HL-60 (cell line): ENCODE data around the gene DPH1.

ENCODE experiments used
- GABPA ChIP-seq: IDR thresholded peaks from 2 replicates; pipeline ENCODE4 v1.6.1; 2012; ENCODE audit warnings: low read depth
- POLR2AphosphoS5 ChIP-seq: IDR thresholded peaks from 2 replicates; pipeline ENCODE4 v1.6.1; 2012; ENCODE audit warnings: low read depth
- TF ChIP-seq, protein P1 (sequence below): IDR thresholded peaks from one replicate; pipeline ENCODE4 v1.5.1; 2011; ENCODE audit warnings: low read length, control low read depth, inconsistent platforms; ENCODE audit not compliant: insufficient read depth
- TF ChIP-seq, protein P2 (sequence below): IDR thresholded peaks from 2 replicates; pipeline ENCODE4 v1.6.1; 2012; ENCODE audit warnings: low read depth; ENCODE audit not compliant: insufficient replicate concordance

DNA sequence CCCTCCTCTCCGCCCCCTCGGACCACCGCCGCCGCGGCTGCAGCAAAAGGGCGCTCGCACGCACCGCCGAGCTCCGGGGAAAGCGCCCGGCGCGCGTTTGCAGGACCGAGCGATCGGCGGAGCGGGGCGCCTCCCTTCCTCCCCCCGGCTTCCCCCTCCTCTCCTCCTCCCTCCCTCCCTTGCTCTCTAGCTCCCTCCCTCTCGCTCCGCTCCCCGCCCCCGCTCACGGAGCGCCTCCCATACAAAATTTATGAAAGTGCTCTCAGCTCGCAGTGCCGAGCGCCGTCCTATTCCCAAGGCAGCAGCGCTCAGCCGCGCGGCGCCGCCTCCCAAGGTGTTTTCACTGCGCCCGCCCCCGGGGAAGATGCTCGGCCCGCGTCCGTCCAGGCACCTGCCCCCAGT is 4.7 kb upstream of the DPH1 start, which contains the start of gene RTN4RL1:
- TF ChIP-seq GABPA (no peak), POLR2AphosphoS5 (no peak)
- TF ChIP-seq, protein P1, sequence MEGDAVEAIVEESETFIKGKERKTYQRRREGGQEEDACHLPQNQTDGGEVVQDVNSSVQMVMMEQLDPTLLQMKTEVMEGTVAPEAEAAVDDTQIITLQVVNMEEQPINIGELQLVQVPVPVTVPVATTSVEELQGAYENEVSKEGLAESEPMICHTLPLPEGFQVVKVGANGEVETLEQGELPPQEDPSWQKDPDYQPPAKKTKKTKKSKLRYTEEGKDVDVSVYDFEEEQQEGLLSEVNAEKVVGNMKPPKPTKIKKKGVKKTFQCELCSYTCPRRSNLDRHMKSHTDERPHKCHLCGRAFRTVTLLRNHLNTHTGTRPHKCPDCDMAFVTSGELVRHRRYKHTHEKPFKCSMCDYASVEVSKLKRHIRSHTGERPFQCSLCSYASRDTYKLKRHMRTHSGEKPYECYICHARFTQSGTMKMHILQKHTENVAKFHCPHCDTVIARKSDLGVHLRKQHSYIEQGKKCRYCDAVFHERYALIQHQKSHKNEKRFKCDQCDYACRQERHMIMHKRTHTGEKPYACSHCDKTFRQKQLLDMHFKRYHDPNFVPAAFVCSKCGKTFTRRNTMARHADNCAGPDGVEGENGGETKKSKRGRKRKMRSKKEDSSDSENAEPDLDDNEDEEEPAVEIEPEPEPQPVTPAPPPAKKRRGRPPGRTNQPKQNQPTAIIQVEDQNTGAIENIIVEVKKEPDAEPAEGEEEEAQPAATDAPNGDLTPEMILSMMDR: no peak
- TF ChIP-seq, protein P2, sequence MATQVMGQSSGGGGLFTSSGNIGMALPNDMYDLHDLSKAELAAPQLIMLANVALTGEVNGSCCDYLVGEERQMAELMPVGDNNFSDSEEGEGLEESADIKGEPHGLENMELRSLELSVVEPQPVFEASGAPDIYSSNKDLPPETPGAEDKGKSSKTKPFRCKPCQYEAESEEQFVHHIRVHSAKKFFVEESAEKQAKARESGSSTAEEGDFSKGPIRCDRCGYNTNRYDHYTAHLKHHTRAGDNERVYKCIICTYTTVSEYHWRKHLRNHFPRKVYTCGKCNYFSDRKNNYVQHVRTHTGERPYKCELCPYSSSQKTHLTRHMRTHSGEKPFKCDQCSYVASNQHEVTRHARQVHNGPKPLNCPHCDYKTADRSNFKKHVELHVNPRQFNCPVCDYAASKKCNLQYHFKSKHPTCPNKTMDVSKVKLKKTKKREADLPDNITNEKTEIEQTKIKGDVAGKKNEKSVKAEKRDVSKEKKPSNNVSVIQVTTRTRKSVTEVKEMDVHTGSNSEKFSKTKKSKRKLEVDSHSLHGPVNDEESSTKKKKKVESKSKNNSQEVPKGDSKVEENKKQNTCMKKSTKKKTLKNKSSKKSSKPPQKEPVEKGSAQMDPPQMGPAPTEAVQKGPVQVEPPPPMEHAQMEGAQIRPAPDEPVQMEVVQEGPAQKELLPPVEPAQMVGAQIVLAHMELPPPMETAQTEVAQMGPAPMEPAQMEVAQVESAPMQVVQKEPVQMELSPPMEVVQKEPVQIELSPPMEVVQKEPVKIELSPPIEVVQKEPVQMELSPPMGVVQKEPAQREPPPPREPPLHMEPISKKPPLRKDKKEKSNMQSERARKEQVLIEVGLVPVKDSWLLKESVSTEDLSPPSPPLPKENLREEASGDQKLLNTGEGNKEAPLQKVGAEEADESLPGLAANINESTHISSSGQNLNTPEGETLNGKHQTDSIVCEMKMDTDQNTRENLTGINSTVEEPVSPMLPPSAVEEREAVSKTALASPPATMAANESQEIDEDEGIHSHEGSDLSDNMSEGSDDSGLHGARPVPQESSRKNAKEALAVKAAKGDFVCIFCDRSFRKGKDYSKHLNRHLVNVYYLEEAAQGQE: no peak
